Neural cell (in vitro differentiated cells): Measurements from ENCODE around the gene TENT4B. TPM values are rescaled to one million over a fixed set of nuclear protein-coding genes. Genes with fewer than 3 reads are reported as not detected.

ENCODE experiments used
- H2AFZ ChIP-seq: fragments of 200-600, 300-800 bp; sonication (generic), shearing (Covaris generic); 2 replicates; pipeline ENCODE4 v1.6.0; 2014; ENCODE audit warnings: low read depth, mild to moderate bottlenecking, antibody characterized with exemption, low read length, moderate library complexity
- H3F3A ChIP-seq: fragments of 200-600 bp; shearing (Covaris generic); 2 replicates; pipeline ENCODE4 v1.6.1; 2016; ENCODE audit warnings: mild to moderate bottlenecking, moderate library complexity, mixed read lengths, antibody characterized with exemption, low read length; ENCODE audit not compliant: insufficient read depth, poor library complexity, severe bottlenecking
- H3K27ac ChIP-seq: fragments of 200-600, 300-800 bp; sonication (generic), shearing (Covaris generic); 2 replicates; pipeline ENCODE4 v1.5.1; 2014; ENCODE audit warnings: mild to moderate bottlenecking, low read length, moderate library complexity
- H3K27me3 ChIP-seq: fragments of 300-800, 200-600 bp; sonication (generic), shearing (Covaris generic); 2 replicates; pipeline ENCODE4 v1.6.0; 2014; ENCODE audit warnings: mild to moderate bottlenecking, low read depth, low read length, moderate library complexity; ENCODE audit not compliant: insufficient read depth
- H3K36me3 ChIP-seq: fragments of 300-800, 200-600 bp; sonication (generic), shearing (Covaris generic); 2 replicates; pipeline ENCODE4 v1.5.1; 2014; ENCODE audit warnings: mild to moderate bottlenecking, antibody characterized with exemption, low read length, moderate library complexity; ENCODE audit not compliant: insufficient read depth
- H3K4me2 ChIP-seq: fragments of 300-800, 200-600 bp; sonication (generic), shearing (Covaris generic); 2 replicates; pipeline ENCODE4 v1.6.0; 2014; ENCODE audit warnings: mild to moderate bottlenecking, low read length
- H3K4me3 ChIP-seq: fragments of 300-800, 200-600 bp; sonication (generic), shearing (Covaris generic); 2 replicates; pipeline ENCODE4 v1.5.1; 2014; ENCODE audit warnings: mild to moderate bottlenecking, low read length, moderate library complexity
- H3K79me2 ChIP-seq: fragments of 200-600 bp; shearing (Covaris generic); replicated peaks from 2 replicates; pipeline ENCODE4 v1.6.0; 2014; ENCODE audit warnings: mild to moderate bottlenecking, low read length, moderate library complexity; ENCODE audit not compliant: insufficient read depth
- H3K9ac ChIP-seq: fragments of 300-800, 200-600 bp; sonication (generic), shearing (Covaris generic); 2 replicates; pipeline ENCODE4 v1.6.1; 2016; ENCODE audit warnings: mild to moderate bottlenecking, low read length, mixed read lengths
- H3K9me2 ChIP-seq: fragments of 200-600 bp; shearing (Covaris generic); 2 replicates; pipeline ENCODE4 v1.6.1; 2016; ENCODE audit warnings: mild to moderate bottlenecking, low read length, mixed read lengths; ENCODE audit not compliant: insufficient read depth
- H3K9me3 ChIP-seq: fragments of 200-600, 300-800 bp; sonication (generic), shearing (Covaris generic); 2 replicates; pipeline ENCODE4 v1.6.1; 2016; ENCODE audit warnings: mild to moderate bottlenecking, mixed run types, low read length, moderate library complexity, mixed read lengths
- H4K20me1 ChIP-seq: fragments of 200-600 bp; shearing (Covaris generic); 2 replicates; pipeline ENCODE4 v1.6.1; 2016; ENCODE audit warnings: mild to moderate bottlenecking, mixed run types; ENCODE audit not compliant: insufficient read depth
- EP300 ChIP-seq: fragments of 450-650 bp; conservative IDR thresholded peaks from 2 replicates; pipeline ENCODE4 v1.6.1; 2014; ENCODE audit warnings: antibody characterized with exemption, mild to moderate bottlenecking, moderate library complexity; ENCODE audit not compliant: poor library complexity, severe bottlenecking
- EZH2 ChIP-seq: fragments of 200-600, 300-800 bp; shearing (Covaris generic), sonication (generic); IDR thresholded peaks from 2 replicates; pipeline ENCODE4 v1.6.1; 2014; ENCODE audit warnings: antibody characterized with exemption, low read length, borderline replicate concordance, mild to moderate bottlenecking; ENCODE audit not compliant: insufficient read depth, poor library complexity, severe bottlenecking
- MXI1 ChIP-seq: fragments of 450-650 bp; conservative IDR thresholded peaks from 2 replicates; pipeline ENCODE4 v1.6.1; 2014; ENCODE audit warnings: antibody characterized with exemption, mild to moderate bottlenecking; ENCODE audit not compliant: poor library complexity, severe bottlenecking
- POLR2AphosphoS5 ChIP-seq: IDR thresholded peaks from 2 replicates; pipeline ENCODE4 v1.6.1; 2012
- RAD21 ChIP-seq: fragments of 450-650 bp; conservative IDR thresholded peaks from 2 replicates; pipeline ENCODE4 v1.6.1; 2014; ENCODE audit warnings: antibody characterized with exemption, mild to moderate bottlenecking, moderate library complexity
- REST ChIP-seq: IDR thresholded peaks from 2 replicates; pipeline ENCODE4 v1.6.1; 2012; ENCODE audit warnings: borderline replicate concordance
- SMC3 ChIP-seq: fragments of 450-650 bp; conservative IDR thresholded peaks from 2 replicates; pipeline ENCODE4 v1.6.1; 2014; ENCODE audit warnings: antibody characterized with exemption, mild to moderate bottlenecking, moderate library complexity; ENCODE audit not compliant: poor library complexity
- TAF1 ChIP-seq: IDR thresholded peaks from 2 replicates; pipeline ENCODE4 v1.6.1; 2012; ENCODE audit warnings: low read depth
- polyA plus RNA-seq: library from polyadenylated mRNA; depleted of rRNA; stranded (reverse); fragments of >200 nt; gene quantifications from 2 replicates; pipeline ENCODE4 v1.2.3, GENCODE V29; 2014
- TF ChIP-seq, protein P1 (sequence below): fragments of 450-650 bp; IDR thresholded peaks from 2 replicates; pipeline ENCODE4 v1.5.1; 2014; ENCODE audit warnings: antibody characterized with exemption, mild to moderate bottlenecking, moderate library complexity; ENCODE audit not compliant: poor library complexity, severe bottlenecking

TENT4B gene
- polyA plus RNA-seq, 1 donor from 2014 or later: 16.9 TPM

- no peak overlapping the region for H3K27ac ChIP-seq
- H3K27me3 ChIP-seq: no peaks in the 10 kb centered on the region
- H4K20me1 ChIP-seq: no peaks in the 10 kb centered on the region
- H3F3A ChIP-seq: no peaks in the 10 kb centered on the region
- H3K4me3 ChIP-seq: no peak overlapping the region
- TF ChIP-seq MXI1 (no peak), EP300 (no peak), POLR2AphosphoS5 (no peak), SMC3 (no peak), REST (no peak), EZH2 (no peak), TAF1 (no peak), RAD21 (no peak)
- TF ChIP-seq, protein P1, sequence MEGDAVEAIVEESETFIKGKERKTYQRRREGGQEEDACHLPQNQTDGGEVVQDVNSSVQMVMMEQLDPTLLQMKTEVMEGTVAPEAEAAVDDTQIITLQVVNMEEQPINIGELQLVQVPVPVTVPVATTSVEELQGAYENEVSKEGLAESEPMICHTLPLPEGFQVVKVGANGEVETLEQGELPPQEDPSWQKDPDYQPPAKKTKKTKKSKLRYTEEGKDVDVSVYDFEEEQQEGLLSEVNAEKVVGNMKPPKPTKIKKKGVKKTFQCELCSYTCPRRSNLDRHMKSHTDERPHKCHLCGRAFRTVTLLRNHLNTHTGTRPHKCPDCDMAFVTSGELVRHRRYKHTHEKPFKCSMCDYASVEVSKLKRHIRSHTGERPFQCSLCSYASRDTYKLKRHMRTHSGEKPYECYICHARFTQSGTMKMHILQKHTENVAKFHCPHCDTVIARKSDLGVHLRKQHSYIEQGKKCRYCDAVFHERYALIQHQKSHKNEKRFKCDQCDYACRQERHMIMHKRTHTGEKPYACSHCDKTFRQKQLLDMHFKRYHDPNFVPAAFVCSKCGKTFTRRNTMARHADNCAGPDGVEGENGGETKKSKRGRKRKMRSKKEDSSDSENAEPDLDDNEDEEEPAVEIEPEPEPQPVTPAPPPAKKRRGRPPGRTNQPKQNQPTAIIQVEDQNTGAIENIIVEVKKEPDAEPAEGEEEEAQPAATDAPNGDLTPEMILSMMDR: no peak
- no peak overlapping the region for H2AFZ ChIP-seq
- H3K9ac ChIP-seq: no peak overlapping the region
- H3K36me3 ChIP-seq: no peaks in the 10 kb centered on the region
- no peaks in the 10 kb centered on the region for H3K9me3 ChIP-seq
- H3K4me2 ChIP-seq: no peak overlapping the region
- H3K9me2 ChIP-seq: no peaks in the 10 kb centered on the region
- H3K79me2 ChIP-seq: peaks cover 6% of the 10 kb centered on the region
Measured at GRCh38 chr16:50195276-50195675, 42.2 kb downstream of the TENT4B start.

GRCh38 chr16:50195756-50196155 is 42.6 kb downstream of the TENT4B start:
- no peak overlapping the region for H3K4me3 ChIP-seq
- H3K79me2 ChIP-seq: peaks cover 6% of the 10 kb centered on the region
- no peak overlapping the region for H2AFZ ChIP-seq
- H3K9ac ChIP-seq: no peak overlapping the region
- H3K27ac ChIP-seq: no peak overlapping the region
- no peaks in the 10 kb centered on the region for H3K9me3 ChIP-seq
- H3K27me3 ChIP-seq: no peaks in the 10 kb centered on the region
- no peaks in the 10 kb centered on the region for H3K36me3 ChIP-seq
- H3K4me2 ChIP-seq: no peak overlapping the region
- H3F3A ChIP-seq: no peaks in the 10 kb centered on the region
- no peaks in the 10 kb centered on the region for H3K9me2 ChIP-seq
- TF ChIP-seq, protein P1: no peak
- TF ChIP-seq TAF1 (no peak), RAD21 (no peak), REST (no peak), EP300 (no peak), EZH2 (no peak), POLR2AphosphoS5 (no peak), MXI1 (no peak), SMC3 (no peak)
- no peaks in the 10 kb centered on the region for H4K20me1 ChIP-seq
